Left renal cortex interstitium (tissue), 4 donors: ENCODE data around the gene RAB26. TPM values are rescaled to one million over a fixed set of nuclear protein-coding genes. Genes with fewer than 3 reads are reported as not detected.

Experiments used
- DNase-seq, 4 donors: peaks; one replicate each; pipeline ENCODE4 v3.0.0-alpha.2; 2013; ENCODE audit warnings: low read depth in 4 of 4, low spot score in 2 of 4, missing footprints in 1 of 4
- polyA plus RNA-seq, 4 donors: library from polyadenylated mRNA; unstranded; fragments of 120-200 nt; gene quantifications; one replicate each; pipeline ENCODE4 v1.2.1, GENCODE V29; 2013; ENCODE audit not compliant: insufficient read length in 4 of 4

The RAB26 gene
- polyA plus RNA-seq, 4 donors, result 2.5 to 4.6 (median 3.1) TPM

- no peak for DNase-seq
These were observed 9.2 kb downstream of the RAB26 start for GRCh38 chr16:2157480-2158261.

GRCh38 chr16:2158262-2158638 lies 9.8 kb downstream of the RAB26 start:
- no peak for DNase-seq

GRCh38 chr16:2159175-2159838 lies 10.9 kb downstream of the RAB26 start:
- DNase-seq, result no peak

- DNase-seq, result no peak
These were observed 12.6 kb downstream of the RAB26 start for GRCh38 chr16:2160915-2161551.

GRCh38 chr16:2161911-2162310 lies 13.5 kb downstream of the RAB26 start:
- DNase-seq, result no peak

GRCh38 chr16:2162676-2163118 lies 14.3 kb downstream of the RAB26 start:
- no peak for DNase-seq

GRCh38 chr16:2163211-2163881 lies 14.9 kb downstream of the RAB26 start:
- no peak for DNase-seq

GRCh38 chr16:2165861-2166260 lies 17.4 kb downstream of the RAB26 start:
- DNase-seq, result no peak

- DNase-seq, result no peak
These were observed 18.0 kb downstream of the RAB26 start for GRCh38 chr16:2166263-2167067.

GRCh38 chr16:2167068-2167638 lies 18.7 kb downstream of the RAB26 start:
- no peak for DNase-seq

GRCh38 chr16:2170080-2170479 lies 21.7 kb downstream of the RAB26 start:
- no peak for DNase-seq

GRCh38 chr16:2170587-2171435 lies 22.4 kb downstream of the RAB26 start:
- DNase-seq, result no peak

- DNase-seq, result no peak
These were observed 23.3 kb downstream of the RAB26 start for GRCh38 chr16:2171601-2172178.

GRCh38 chr16:2172688-2173335 lies 24.4 kb downstream of the RAB26 start:
- no peak for DNase-seq

GRCh38 chr16:2173366-2173765 lies 24.9 kb downstream of the RAB26 start:
- no peak for DNase-seq

- no peak for DNase-seq
These were observed 25.5 kb downstream of the RAB26 start for GRCh38 chr16:2173916-2174315.

- DNase-seq, result no peak
These were observed 26.1 kb downstream of the RAB26 start for GRCh38 chr16:2174396-2175131.
